Midbrain (tissue), 1 donor: Measurements from ENCODE around the gene TRNP1.
A peak's percentile ranks its signal among the peaks of the same experiment; 100 is the strongest.
"Not testable (repeated sequence)": the region's sequence is repeated elsewhere in the genome, so short reads cannot be mapped to it uniquely, and the experiment has no call there.

Source experiments
- DNase-seq: peaks from one replicate; lab custom pipeline; 2025; lab: John Stamatoyannopoulos, UW

The TRNP1 gene

GRCh38 chr1:26993237-26994019 lies at the start of gene TRNP1:
TSS of gene TRNP1 (plus strand) at chr1:26993692. CDS start at chr1:26993787, 95 bp downstream.
- DNase-seq, result peak; percentile 42

DNA sequence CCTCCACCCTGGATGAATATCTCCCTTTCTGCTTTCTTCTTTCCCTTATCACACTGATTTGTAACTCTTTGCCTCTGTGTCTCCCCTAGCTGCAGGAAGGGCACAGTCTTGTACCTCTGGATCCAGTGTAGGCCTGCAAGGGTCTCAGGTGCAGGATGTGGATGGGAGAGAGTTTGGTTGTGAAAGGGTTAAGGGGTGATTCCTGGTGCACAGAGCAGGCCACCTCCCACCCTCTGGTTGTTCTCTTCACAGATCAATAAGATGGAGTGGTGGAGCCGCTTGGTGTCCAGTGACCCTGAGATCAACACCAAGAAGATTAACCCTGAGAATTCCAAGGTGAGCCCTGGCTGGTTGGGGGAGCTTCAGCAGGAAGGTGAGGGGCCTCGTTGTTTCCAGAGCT lies 48.4 kb upstream of the TRNP1 start:
- DNase-seq, result no peak

- DNase-seq, result no peak
Measured at GRCh38 chr1:26945728-26946127, 47.8 kb upstream of the TRNP1 start.

DNA sequence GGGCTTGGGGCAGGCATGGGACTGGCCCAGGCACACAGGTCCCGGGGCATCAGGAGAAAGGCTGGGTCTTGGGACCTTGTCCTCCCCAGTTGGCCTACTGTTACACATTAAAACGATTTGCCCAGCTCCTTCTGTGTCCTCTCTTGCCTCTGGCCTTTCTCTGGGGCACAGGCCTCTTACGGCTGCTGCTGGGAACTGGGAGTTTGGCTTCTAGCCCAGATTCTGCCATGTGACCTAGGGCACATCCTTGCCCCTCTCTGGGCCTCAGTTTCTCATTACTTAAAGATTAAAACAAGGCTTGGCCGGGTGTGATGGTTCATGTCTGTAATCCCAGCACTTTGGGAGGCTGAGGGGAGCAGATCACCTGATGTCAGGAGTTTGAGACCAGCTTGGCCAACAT lies 47.2 kb upstream of the TRNP1 start:
- no peak for DNase-seq

DNA sequence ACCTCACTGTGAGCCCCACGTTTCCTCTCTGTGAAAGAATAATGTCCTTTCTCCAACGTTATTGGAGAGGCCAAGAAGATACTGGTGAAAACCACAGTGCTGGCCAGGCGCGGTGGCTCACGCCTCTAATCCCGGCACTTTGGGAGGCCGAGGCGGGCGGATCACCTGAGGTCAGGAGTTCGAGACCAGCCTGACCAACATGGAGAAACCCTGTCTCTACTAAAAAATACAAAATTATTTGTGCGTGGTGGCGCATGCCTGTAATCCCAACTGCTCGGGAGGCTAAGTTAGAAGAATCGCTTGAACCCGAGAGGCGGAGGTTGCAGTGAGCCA lies 44.8 kb upstream of the TRNP1 start:
- DNase-seq, result not testable (repeated sequence)

DNA sequence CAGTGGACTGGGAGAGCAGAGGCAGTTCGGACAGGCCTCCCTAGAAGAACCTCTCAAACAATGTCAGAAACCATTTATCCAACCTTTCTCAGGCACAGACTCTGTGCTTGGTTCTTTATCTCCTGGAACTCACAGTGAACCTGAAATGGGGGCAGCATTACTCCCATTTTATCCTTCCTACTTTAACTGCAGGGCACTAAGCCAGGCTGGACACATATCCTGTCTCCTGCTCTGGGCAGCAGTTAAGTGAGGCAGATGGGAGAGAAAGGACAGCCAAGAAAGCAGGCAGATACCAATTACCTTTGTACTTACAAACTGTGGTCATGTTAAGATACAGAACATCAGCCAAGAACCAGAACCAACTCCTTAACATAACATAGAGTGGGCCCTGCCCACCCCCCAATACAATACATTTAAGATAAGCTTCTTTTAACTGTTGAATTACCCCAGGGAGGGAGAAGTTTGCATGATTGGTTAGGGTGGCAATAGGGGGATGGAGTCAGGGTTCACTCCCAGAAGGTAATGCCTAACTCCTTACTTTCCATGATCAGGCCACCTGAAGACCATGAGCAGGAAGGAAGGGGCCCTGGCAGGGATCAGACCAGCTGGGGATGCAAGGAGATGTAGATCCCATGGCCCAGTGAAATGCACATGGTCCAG lies 44.1 kb upstream of the TRNP1 start:
- no peak for DNase-seq

- no peak for DNase-seq
Measured at GRCh38 chr1:26949926-26950319, 43.6 kb upstream of the TRNP1 start.

- no peak for DNase-seq
Measured at GRCh38 chr1:26950602-26951001, 42.9 kb upstream of the TRNP1 start.

DNA sequence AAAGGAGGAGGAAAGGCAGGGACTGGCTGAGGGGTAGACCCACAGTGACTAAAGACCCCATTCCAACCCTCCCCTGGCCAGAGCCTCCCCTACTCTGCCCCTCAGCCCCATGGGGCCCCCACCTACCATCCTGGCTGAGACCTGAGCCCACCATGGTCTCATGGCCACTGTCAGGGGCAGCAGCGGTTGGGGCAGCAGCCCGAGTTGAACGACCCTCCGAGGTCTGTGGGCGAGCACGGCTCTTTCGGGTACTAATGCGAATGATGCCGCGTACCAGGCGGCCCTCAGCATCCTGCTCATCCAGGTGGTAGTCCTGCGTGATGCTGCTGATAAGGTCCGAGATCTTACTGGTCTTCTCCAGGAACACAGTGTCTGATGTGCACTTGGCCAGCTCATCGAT lies 42.3 kb upstream of the TRNP1 start:
- no peak for DNase-seq

DNA sequence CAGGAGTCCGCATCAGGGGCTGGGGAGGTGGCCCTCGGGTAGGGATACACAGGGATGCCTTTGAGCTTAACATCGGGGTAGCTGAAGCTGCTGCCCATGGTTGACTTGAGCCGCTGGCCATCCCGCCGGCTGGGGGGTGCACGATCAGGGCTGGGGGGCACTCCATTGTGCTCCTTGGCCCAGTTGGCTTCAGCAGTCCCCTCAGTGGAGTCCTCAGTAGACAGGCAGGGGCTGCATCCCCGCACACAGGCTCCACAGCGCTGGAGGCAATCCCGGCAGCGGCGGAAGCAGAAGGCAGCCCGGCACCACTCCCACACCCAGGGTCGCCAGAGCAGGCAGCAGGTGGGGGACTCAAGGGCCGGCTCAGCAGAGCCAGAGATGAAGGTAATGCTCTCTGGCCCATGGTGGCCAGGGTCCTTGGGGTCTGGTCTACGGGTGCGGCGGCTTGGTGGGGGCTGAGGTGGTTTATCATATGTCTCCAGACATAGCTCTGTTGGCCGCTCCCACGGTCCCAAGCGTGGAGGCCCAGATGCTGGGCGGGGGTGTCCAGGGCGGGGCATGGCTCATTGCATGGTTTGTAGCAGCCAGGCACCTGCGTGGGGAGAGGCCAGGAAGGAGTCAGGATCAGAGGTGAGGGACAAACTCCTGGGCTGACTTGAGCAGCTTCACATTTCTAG lies 41.5 kb upstream of the TRNP1 start:
- DNase-seq, result no peak

- no peak for DNase-seq
Measured at GRCh38 chr1:26953374-26953773, 40.1 kb upstream of the TRNP1 start.

DNA sequence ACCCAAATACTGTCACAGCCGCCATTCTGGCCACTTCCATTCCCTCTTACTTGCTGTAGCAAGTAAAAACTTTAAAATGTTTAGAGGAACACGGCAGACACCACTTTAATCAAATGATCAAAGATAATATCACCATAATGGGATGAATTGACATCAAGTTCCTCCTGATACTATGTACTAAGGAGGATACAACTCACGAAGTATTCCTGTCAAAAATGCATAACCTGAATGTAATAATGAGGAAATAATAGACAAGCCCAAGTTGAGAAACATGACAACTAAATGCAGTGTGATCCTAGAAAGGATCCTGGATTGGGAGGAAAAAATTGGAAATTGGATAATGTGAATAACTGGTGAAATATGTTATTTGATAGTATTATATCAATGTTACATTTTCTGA lies 37.2 kb upstream of the TRNP1 start:
- DNase-seq, result no peak

DNA sequence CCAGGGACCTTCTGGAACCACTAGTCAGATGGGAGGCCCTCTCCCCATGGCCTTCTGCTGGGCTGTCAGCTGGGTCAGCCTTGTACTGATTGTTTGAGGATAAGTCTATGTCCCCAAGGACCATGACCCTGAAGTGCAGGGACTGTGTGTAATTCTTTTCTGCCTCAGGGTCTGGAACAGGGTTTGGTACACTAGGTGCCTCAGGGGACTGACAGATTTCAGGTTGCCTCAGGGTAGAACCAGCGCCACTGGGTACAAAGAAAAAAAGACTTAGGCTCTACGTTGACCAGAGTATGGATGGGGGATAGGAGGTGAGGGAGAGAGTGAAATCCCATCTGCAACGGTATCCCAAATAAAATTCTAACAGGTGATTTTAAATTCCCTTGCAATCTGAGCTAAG lies 36.2 kb upstream of the TRNP1 start:
- no peak for DNase-seq

DNA sequence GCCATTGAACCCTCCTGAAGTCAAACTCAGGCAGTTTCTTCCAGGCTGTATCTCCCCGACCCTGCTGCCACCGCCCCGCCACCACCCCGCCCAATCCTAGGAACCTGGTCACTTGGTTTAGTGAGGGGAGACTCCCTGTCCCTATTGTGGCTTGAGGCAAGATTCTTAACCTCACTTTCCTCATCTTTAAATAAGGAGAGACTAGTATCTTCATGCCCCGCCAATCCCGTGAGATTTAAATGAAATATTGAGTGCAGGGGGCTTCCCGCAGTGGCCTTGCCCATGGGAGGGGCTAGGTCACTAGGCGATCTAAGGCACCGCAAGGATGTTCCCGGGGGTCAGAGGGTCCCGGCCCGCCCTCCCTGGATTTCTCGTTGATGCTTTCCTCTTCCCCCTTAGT lies 34.2 kb upstream of the TRNP1 start:
- no peak for DNase-seq

GRCh38 chr1:26959722-26960624 lies 33.5 kb upstream of the TRNP1 start, which contains the start of gene KDF1:
TSS of gene KDF1 (minus strand) at chr1:26960468. CDS start at chr1:26952380, 8,088 bp downstream.
- no peak for DNase-seq

DNA sequence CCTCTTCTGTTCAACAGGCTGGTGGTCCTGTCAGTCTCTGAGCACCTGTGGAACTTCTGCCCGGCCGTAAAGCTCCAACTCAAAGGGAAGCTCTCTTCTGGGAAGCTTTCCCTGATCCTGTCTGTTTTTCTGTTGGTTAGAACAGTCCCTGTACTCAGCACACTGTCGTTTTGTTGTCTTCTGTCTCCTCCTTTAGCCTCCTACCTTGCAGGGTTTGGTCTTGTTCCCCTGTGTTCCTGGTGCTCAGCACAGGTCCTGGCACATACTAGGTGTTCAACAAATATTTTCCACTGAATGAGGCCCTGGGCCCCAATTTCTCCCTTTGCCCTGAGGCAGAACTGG lies 32.9 kb upstream of the TRNP1 start:
- DNase-seq, result no peak

GRCh38 chr1:26961826-26962225 lies 31.7 kb upstream of the TRNP1 start:
- DNase-seq, result no peak

GRCh38 chr1:26965213-26965612 lies 28.3 kb upstream of the TRNP1 start:
- DNase-seq, result no peak

GRCh38 chr1:26965628-26966027 lies 27.9 kb upstream of the TRNP1 start:
- DNase-seq, result no peak

DNA sequence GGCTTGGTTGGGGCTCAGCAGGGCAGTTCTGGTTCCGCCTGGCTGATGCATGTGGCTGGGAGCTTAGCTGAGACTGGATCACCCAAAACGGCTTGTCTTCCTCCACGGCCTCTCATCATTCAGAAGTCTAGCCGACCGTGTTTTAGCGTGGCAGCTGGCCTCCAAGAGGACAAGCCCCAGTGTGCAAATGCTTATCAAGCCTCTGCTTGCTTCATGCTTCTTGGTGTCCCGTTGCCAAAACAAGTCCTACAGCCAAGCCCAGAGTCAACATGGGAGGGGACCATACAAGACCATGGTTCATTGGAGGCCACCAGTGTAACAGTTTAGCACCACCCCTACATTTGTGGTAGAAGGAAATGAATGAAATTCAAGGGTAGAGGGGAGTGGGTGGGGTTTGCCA lies 22.7 kb upstream of the TRNP1 start:
- DNase-seq, result no peak

GRCh38 chr1:26971590-26971989 lies 21.9 kb upstream of the TRNP1 start:
- DNase-seq, result no peak

DNA sequence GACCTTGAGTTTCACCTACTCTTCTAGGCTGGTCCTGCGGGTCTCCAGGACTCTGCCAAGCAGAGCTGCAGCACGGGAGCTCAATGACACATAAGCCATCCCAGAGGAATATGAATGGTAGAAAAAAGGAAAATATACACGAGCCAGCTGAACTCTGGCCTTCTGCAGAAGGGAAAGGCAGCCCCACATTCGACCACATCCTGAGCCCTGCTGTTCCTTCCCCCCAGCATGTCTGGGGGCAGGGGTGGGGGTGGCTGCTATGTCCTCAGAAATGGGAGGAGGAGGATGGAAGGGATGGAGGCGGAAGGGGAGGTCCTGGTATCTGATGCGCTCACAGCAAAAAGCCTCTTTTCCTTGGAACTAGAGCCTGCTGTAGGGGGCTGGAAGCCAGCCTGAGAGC lies 21.1 kb upstream of the TRNP1 start:
- no peak for DNase-seq
